Sigmoid colon (tissue), 7 donors: ENCODE data around the gene ARL11. TPM values are rescaled to one million over a fixed set of nuclear protein-coding genes. Genes with fewer than 3 reads are reported as not detected.
A peak's percentile ranks its signal among the peaks of the same experiment; 100 is the strongest.

Experiments used
- DNase-seq: peaks from one replicate; pipeline ENCODE4 v3.0.0-alpha.2; 2019
- H3K27ac ChIP-seq, 4 donors: fragments of 200-600 bp; sonication (generic); one replicate each; pipeline ENCODE4 v1.5.1; 2016 to 2019; ENCODE audit warnings: mild to moderate bottlenecking in 1 of 4
- H3K27me3 ChIP-seq, 3 donors: fragments of 200-600 bp; sonication (generic); one replicate each; pipeline ENCODE4 v1.5.1; 2019; ENCODE audit warnings: mild to moderate bottlenecking in 1 of 3
- H3K36me3 ChIP-seq, 4 donors: fragments of 200-600 bp; sonication (generic); one replicate each; pipeline ENCODE4 v1.5.1; 2016 to 2019
- H3K4me1 ChIP-seq, 4 donors: fragments of 200-600 bp; sonication (generic); one replicate each; pipeline ENCODE4 v1.5.1; 2017 to 2019
- H3K4me3 ChIP-seq, 4 donors: fragments of 200-600 bp; sonication (generic); one replicate each; pipeline ENCODE4 v1.5.1; 2017 to 2019; ENCODE audit warnings: mild to moderate bottlenecking in 2 of 4, moderate library complexity in 1 of 4
- H3K9me3 ChIP-seq, 4 donors: fragments of 200-600 bp in 3 of 4; sonication (generic) in 3 of 4; one replicate each; pipeline versions ENCODE4 v1.5.1 to v1.6.1; 2013 to 2019
- CTCF ChIP-seq, 4 experiments: fragments of 450-650 bp in 3 of 4; fragments of 200-600 bp in 1 of 4; IDR thresholded peaks; one replicate each; pipeline ENCODE4 v1.5.1; 2016 to 2019; ENCODE audit warnings: antibody characterized with exemption in 4 of 4, mild to moderate bottlenecking in 3 of 4, moderate library complexity in 2 of 4
- EP300 ChIP-seq, 4 donors: sonication (generic); formaldehyde crosslinking; IDR thresholded peaks; one replicate each; pipeline ENCODE4 v1.6.1; 2017; ENCODE audit warnings: antibody characterized with exemption in 4 of 4
- POLR2A ChIP-seq, 2 donors: fragments of 450-650 bp; IDR thresholded peaks; one replicate each; pipeline ENCODE4 v1.6.1; 2016; ENCODE audit warnings: antibody characterized with exemption in 2 of 2, mild to moderate bottlenecking in 2 of 2, moderate library complexity in 2 of 2
- POLR2AphosphoS5 ChIP-seq, 4 donors: sonication (generic); formaldehyde crosslinking; IDR thresholded peaks; one replicate each; pipeline ENCODE4 v1.6.1; 2017; ENCODE audit warnings: antibody characterized with exemption in 4 of 4
- WGBS, 2 donors: extraction: QIAGEN DNeasy Blood & Tissue Kit; methylation state at CpG; one replicate each; pipeline ENCODE4 v1.1.7; 2013; 5-methylcytosine and 5-hydroxymethylcytosine counted together
- intact Hi-C: fragments of 100-400 bp; cut with DNase I; formaldehyde crosslinking; loops from one replicate; pipeline ENCODE4 v1.15.1; 2023
- polyA plus RNA-seq, 3 donors: library from polyadenylated mRNA; stranded (reverse); fragments of 200-250 nt; gene quantifications; one replicate each; pipeline ENCODE4 v1.2.3, GENCODE V29; 2013
- total RNA-seq, 4 donors: library from RNA; depleted of rRNA; stranded (reverse); fragments of >200 nt; gene quantifications; one replicate each; pipeline ENCODE4 v1.1.0, GENCODE V29; 2016
- donor health status: healthy with polysubstance abuse.
- donor health status: Bipolar disorder and iron deficiency.
- donor health status: healthy.

The ARL11 gene
- total and polyA plus RNA-seq, 7 donors: 0.33 to 2.7 (median 1.2) TPM

- WGBS, 2 donors: 78 to 93% methylated on average over 4 of the region's 4 CpGs
- no peak for DNase-seq
- H3K9me3 ChIP-seq: no peaks in the 10 kb centered on the region
- TF ChIP-seq POLR2AphosphoS5 (IDR thresholded peaks at IDR 0.05): no peak
- TF ChIP-seq EP300 (IDR thresholded peaks at IDR 0.05): no peak
- TF ChIP-seq CTCF (IDR thresholded peaks at IDR 0.05): no peak
- TF ChIP-seq POLR2A (IDR thresholded peaks at IDR 0.05): no peak
- H3K27me3 ChIP-seq: no peaks in the 10 kb centered on the region
- intact Hi-C loops: no loop called here
- no peaks in the 10 kb centered on the region for H3K4me1 ChIP-seq
- no peaks in the 10 kb centered on the region for H3K36me3 ChIP-seq
- no peak overlapping the region for H3K4me3 ChIP-seq
- H3K27ac ChIP-seq: no peak overlapping the region
These were observed 1.6 kb downstream of the ARL11 start for GRCh38 chr13:49629947-49630346.

- 93 to 95% methylated on average over 16 of the region's 16 CpGs for WGBS, 2 donors
- H3K36me3 ChIP-seq: no peaks in the 10 kb centered on the region
- intact Hi-C loops: no loop called here
These were observed 2.3 kb downstream of the ARL11 start for GRCh38 chr13:49630580-49630979.

GRCh38 chr13:49632156-49632555 lies 3.8 kb downstream of the ARL11 start:
- no peak overlapping the region for H3K27ac ChIP-seq
- 92 to 94% methylated on average over 5 of the region's 5 CpGs for WGBS, 2 donors
- no peak for DNase-seq
- H3K36me3 ChIP-seq: no peaks in the 10 kb centered on the region
- H3K9me3 ChIP-seq: no peaks in the 10 kb centered on the region
- no peaks in the 10 kb centered on the region for H3K4me1 ChIP-seq
- intact Hi-C loops: no loop called here
- no peaks in the 10 kb centered on the region for H3K27me3 ChIP-seq
- H3K4me3 ChIP-seq: no peak overlapping the region
- TF ChIP-seq EP300 (IDR thresholded peaks at IDR 0.05) (no peak), CTCF (IDR thresholded peaks at IDR 0.05) (no peak), POLR2A (IDR thresholded peaks at IDR 0.05) (no peak), POLR2AphosphoS5 (IDR thresholded peaks at IDR 0.05) (no peak)

More at GRCh38 chr13:49630580-49630979, 2.3 kb downstream of the ARL11 start:
- Histone ChIP-seq H3K4me3 (no peak overlapping the region), H3K9me3 (no peaks in the 10 kb centered on the region), H3K27me3 (no peaks in the 10 kb centered on the region), H3K4me1 (no peaks in the 10 kb centered on the region), H3K27ac (no peak overlapping the region)
- no peak for TF ChIP-seq EP300 (IDR thresholded peaks at IDR 0.05)
- TF ChIP-seq POLR2A (IDR thresholded peaks at IDR 0.05): no peak
- no peak for TF ChIP-seq CTCF (IDR thresholded peaks at IDR 0.05)
- no peak for TF ChIP-seq POLR2AphosphoS5 (IDR thresholded peaks at IDR 0.05)
- no peak for DNase-seq

- Histone ChIP-seq H3K27ac (no peak overlapping the region), H3K4me1 (no peaks in the 10 kb centered on the region), H3K9me3 (no peaks in the 10 kb centered on the region), H3K36me3 (no peaks in the 10 kb centered on the region), H3K27me3 (no peaks in the 10 kb centered on the region), H3K4me3 (no peak overlapping the region)
- intact Hi-C loops: no loop called here
- no peak for DNase-seq
- TF ChIP-seq POLR2A (IDR thresholded peaks at IDR 0.05): no peak
- 94 to 97% methylated on average over 4 of the region's 4 CpGs for WGBS, 2 donors
These were observed 5.4 kb downstream of the ARL11 start for GRCh38 chr13:49633710-49634109.

- WGBS, 2 donors: 63 to 82% methylated on average over 10 of the region's 10 CpGs
- Histone ChIP-seq H3K9me3 (no peaks in the 10 kb centered on the region), H3K27ac (no peak overlapping the region), H3K4me3 (peak overlapping the region in 2 of 4 donors; percentile 12), H3K4me1 (no peaks in the 10 kb centered on the region), H3K36me3 (no peaks in the 10 kb centered on the region), H3K27me3 (no peaks in the 10 kb centered on the region)
- no peak for DNase-seq
- TF ChIP-seq CTCF (IDR thresholded peaks at IDR 0.05) (no peak), POLR2A (IDR thresholded peaks at IDR 0.05) (no peak), EP300 (IDR thresholded peaks at IDR 0.05) (no peak)
- intact Hi-C loops: no loop called here
These were observed 7.5 kb downstream of the ARL11 start for GRCh38 chr13:49635599-49636433.
